Kidney epithelial cell (primary cell): ENCODE measurements around the gene NDUFAB1. TPM values are rescaled to one million over a fixed set of nuclear protein-coding genes. Genes with fewer than 3 reads are reported as not detected.

Experiments
- DNase-seq: peaks from one replicate; pipeline ENCODE4 v3.0.0-alpha.2; 2010; ENCODE audit warnings: low read depth
- H3K27me3 ChIP-seq: 2 replicates; pipeline ENCODE4 v1.6.0; 2011; ENCODE audit warnings: low read length; ENCODE audit not compliant: control insufficient read depth, insufficient read depth
- H3K36me3 ChIP-seq: 2 replicates; pipeline ENCODE4 v1.5.1; 2011; ENCODE audit warnings: low read length; ENCODE audit not compliant: control insufficient read depth, insufficient read depth
- H3K4me3 ChIP-seq: 2 replicates; pipeline ENCODE4 v1.5.1; 2011; ENCODE audit warnings: low read depth, mild to moderate bottlenecking, control low read depth, low read length
- CTCF ChIP-seq: IDR thresholded peaks from 2 replicates; pipeline ENCODE4 v1.5.1; 2011; ENCODE audit warnings: mild to moderate bottlenecking, moderate library complexity, low read length, control low read depth, inconsistent platforms; ENCODE audit not compliant: insufficient read depth, poor library complexity, severe bottlenecking
- total RNA-seq: library from RNA; depleted of rRNA; stranded (reverse); fragments of >200 nt; gene quantifications from 2 replicates; pipeline ENCODE4 v1.2.3, GENCODE V29; 2015

NDUFAB1 gene
- total RNA-seq, 1 donor from 2014 or later = 132 TPM

GRCh38 chr16:23580391-23580790, 15.7 kb downstream of the NDUFAB1 start:
- Histone ChIP-seq H3K27me3 (no peaks in the 10 kb centered on the region), H3K36me3 (peaks cover 2% of the 10 kb centered on the region), H3K4me3 (no peak overlapping the region)
- no peak for TF ChIP-seq CTCF
- no peak for DNase-seq

- Histone ChIP-seq H3K36me3 (no peaks in the 10 kb centered on the region), H3K4me3 (no peak overlapping the region), H3K27me3 (no peaks in the 10 kb centered on the region)
- TF ChIP-seq CTCF = no peak
- no peak for DNase-seq
These were observed 16.7 kb downstream of the NDUFAB1 start for GRCh38 chr16:23579371-23579770.

GRCh38 chr16:23578101-23578830, 17.9 kb downstream of the NDUFAB1 start:
- no peak for TF ChIP-seq CTCF
- Histone ChIP-seq H3K27me3 (no peaks in the 10 kb centered on the region), H3K4me3 (no peak overlapping the region), H3K36me3 (no peaks in the 10 kb centered on the region)
- no peak for DNase-seq

- Histone ChIP-seq H3K36me3 (no peaks in the 10 kb centered on the region), H3K4me3 (no peak overlapping the region), H3K27me3 (no peaks in the 10 kb centered on the region)
- DNase-seq = no peak
- no peak for TF ChIP-seq CTCF
These were observed 18.6 kb downstream of the NDUFAB1 start for GRCh38 chr16:23577493-23577892.

- Histone ChIP-seq H3K4me3 (no peak overlapping the region), H3K27me3 (no peaks in the 10 kb centered on the region), H3K36me3 (no peaks in the 10 kb centered on the region)
- no peak for DNase-seq
- TF ChIP-seq CTCF = no peak
These were observed 20.3 kb downstream of the NDUFAB1 start for GRCh38 chr16:23575834-23576233.

GRCh38 chr16:23573817-23574216, 22.3 kb downstream of the NDUFAB1 start:
- peaks cover 1% of the 10 kb centered on the region for H3K36me3 ChIP-seq
- no peak for TF ChIP-seq CTCF

More at GRCh38 chr16:23573817-23574216, 22.3 kb downstream of the NDUFAB1 start:
- Histone ChIP-seq H3K27me3 (no peaks in the 10 kb centered on the region), H3K4me3 (no peak overlapping the region)
- no peak for DNase-seq
